Measurements from ENCODE around the gene SORBS1.

- no peak for TF ChIP-seq CTCF (conservative IDR thresholded peaks at IDR 0.05; ENCODE audit: low read length)
- no peak for TF ChIP-seq EZH2phosphoT487 (IDR thresholded peaks at IDR 0.05; ENCODE audit: borderline replicate concordance, low read depth, low read length)
Measured at GRCh38 chr10:95388539-95388938, 172.6 kb downstream of the SORBS1 start.
